SU-DHL-6 (cell line): ENCODE results near the gene TMEM247.
"Not testable (repeated sequence)": the region's sequence is repeated elsewhere in the genome, so short reads cannot be mapped to it uniquely, and the experiment has no call there.

Source experiments
- H2AFZ ChIP-seq: fragments of 200-600 bp; sonication (generic); 2 replicates; pipeline ENCODE4 v1.6.1; 2014; ENCODE audit warnings: low read depth, mild to moderate bottlenecking, moderate library complexity, mixed read lengths, antibody characterized with exemption, low read length; ENCODE audit not compliant: severe bottlenecking
- H3F3A ChIP-seq: fragments of 200-600 bp; shearing (Covaris generic); 2 replicates; pipeline ENCODE4 v1.6.0; 2016; ENCODE audit warnings: antibody characterized with exemption, mild to moderate bottlenecking; ENCODE audit not compliant: insufficient read depth
- H3K27ac ChIP-seq: fragments of 200-600 bp; sonication (generic); 2 replicates; pipeline ENCODE4 v1.5.1; 2016; ENCODE audit warnings: low read depth, mild to moderate bottlenecking, low read length, moderate library complexity, mixed read lengths
- H3K27me3 ChIP-seq: fragments of 200-600 bp; sonication (generic), shearing (Covaris generic); 2 replicates; pipeline ENCODE4 v1.6.0; 2014; ENCODE audit warnings: mild to moderate bottlenecking, low read length
- H3K36me3 ChIP-seq: fragments of 200-600 bp; sonication (generic); 2 replicates; pipeline ENCODE4 v1.6.1; 2014; ENCODE audit warnings: mild to moderate bottlenecking, low read length, mixed read lengths
- H3K4me2 ChIP-seq: fragments of 300-600, 200-600 bp; shearing (Covaris generic), sonication (generic); 2 replicates; pipeline ENCODE4 v1.6.0; 2014; ENCODE audit warnings: low read length, low read depth, mild to moderate bottlenecking; ENCODE audit not compliant: poor library complexity, severe bottlenecking
- H3K4me3 ChIP-seq: fragments of 200-600 bp; sonication (generic); 2 replicates; pipeline ENCODE4 v1.5.1; 2014; ENCODE audit warnings: antibody characterized with exemption, low read length, mild to moderate bottlenecking, mixed read lengths; ENCODE audit not compliant: insufficient read depth, poor library complexity, severe bottlenecking
- H3K79me2 ChIP-seq: fragments of 200-600 bp; sonication (generic); 2 replicates; pipeline ENCODE4 v1.6.1; 2014; ENCODE audit warnings: mild to moderate bottlenecking, low read length, moderate library complexity; ENCODE audit not compliant: insufficient read depth
- H3K9ac ChIP-seq: fragments of 200-600 bp; sonication (generic); 2 replicates; pipeline ENCODE4 v1.7.0; 2014; ENCODE audit warnings: mild to moderate bottlenecking, low read length
- H3K9me2 ChIP-seq: fragments of 200-600 bp; sonication (generic); replicated peaks from 2 replicates; pipeline ENCODE4 v1.6.1; 2014; ENCODE audit warnings: low read length; ENCODE audit not compliant: insufficient read depth
- H3K9me3 ChIP-seq: fragments of 200-600 bp; sonication (generic); 2 replicates; pipeline ENCODE4 v1.6.1; 2014; ENCODE audit warnings: low read length, mixed read lengths; ENCODE audit not compliant: insufficient read depth
- H4K20me1 ChIP-seq: fragments of 200-600 bp; sonication (generic); 2 replicates; pipeline ENCODE4 v1.6.1; 2014; ENCODE audit warnings: low read depth, mild to moderate bottlenecking, antibody characterized with exemption, low read length, moderate library complexity, mixed read lengths
- EZH2phosphoT487 ChIP-seq: fragments of 200-600 bp; sonication (generic), shearing (Covaris generic); conservative IDR thresholded peaks from 2 replicates; pipeline ENCODE4 v1.6.1; 2018; ENCODE audit warnings: mild to moderate bottlenecking, antibody characterized with exemption, low read length, moderate library complexity, mixed read lengths
- TF ChIP-seq, protein P1 (sequence below): fragments of 200-600 bp; sonication (generic); IDR thresholded peaks from one replicate; pipeline ENCODE4 v1.5.1; 2017; ENCODE audit warnings: antibody characterized with exemption, mild to moderate bottlenecking, low read length, moderate library complexity; ENCODE audit not compliant: insufficient read depth, poor library complexity, severe bottlenecking

Gene TMEM247

DNA sequence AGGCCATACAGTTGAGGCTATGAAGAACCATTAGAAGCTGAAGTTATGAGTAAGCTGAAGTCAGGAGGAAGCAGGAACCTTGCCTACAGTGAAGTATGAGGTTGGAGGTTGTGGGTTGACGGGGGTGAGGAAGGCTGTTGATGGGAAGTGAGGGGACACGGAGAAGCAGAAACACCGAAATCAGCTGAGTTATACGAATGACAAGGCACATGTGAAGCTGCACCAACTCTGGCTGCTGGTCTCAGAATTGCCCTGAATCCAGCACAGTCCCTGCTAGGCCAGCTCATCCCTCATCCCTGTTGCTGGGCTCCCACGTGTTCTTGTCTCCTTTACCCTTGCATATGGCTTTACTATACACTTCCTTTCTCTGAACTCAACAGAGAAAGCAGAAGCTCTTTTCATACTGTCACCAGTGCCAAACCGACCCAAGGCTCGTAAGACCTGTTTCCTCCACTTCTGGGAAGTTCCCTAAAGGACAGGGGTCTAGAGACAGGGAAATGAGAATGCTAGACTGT, 9.2 kb upstream of the TMEM247 start:
- H3K4me3 ChIP-seq = no peak overlapping the region
- no peak overlapping the region for H3K27ac ChIP-seq
- H3K9me2 ChIP-seq = no peaks in the 10 kb centered on the region
- H3K9ac ChIP-seq = no peak overlapping the region
- H3K4me2 ChIP-seq = no peak overlapping the region
- H4K20me1 ChIP-seq = no peaks in the 10 kb centered on the region
- no peaks in the 10 kb centered on the region for H3K79me2 ChIP-seq
- TF ChIP-seq, protein P1, sequence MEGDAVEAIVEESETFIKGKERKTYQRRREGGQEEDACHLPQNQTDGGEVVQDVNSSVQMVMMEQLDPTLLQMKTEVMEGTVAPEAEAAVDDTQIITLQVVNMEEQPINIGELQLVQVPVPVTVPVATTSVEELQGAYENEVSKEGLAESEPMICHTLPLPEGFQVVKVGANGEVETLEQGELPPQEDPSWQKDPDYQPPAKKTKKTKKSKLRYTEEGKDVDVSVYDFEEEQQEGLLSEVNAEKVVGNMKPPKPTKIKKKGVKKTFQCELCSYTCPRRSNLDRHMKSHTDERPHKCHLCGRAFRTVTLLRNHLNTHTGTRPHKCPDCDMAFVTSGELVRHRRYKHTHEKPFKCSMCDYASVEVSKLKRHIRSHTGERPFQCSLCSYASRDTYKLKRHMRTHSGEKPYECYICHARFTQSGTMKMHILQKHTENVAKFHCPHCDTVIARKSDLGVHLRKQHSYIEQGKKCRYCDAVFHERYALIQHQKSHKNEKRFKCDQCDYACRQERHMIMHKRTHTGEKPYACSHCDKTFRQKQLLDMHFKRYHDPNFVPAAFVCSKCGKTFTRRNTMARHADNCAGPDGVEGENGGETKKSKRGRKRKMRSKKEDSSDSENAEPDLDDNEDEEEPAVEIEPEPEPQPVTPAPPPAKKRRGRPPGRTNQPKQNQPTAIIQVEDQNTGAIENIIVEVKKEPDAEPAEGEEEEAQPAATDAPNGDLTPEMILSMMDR = no peak
- TF ChIP-seq EZH2phosphoT487 = no peak
- H3K9me3 ChIP-seq = no peaks in the 10 kb centered on the region
- H3K36me3 ChIP-seq = no peaks in the 10 kb centered on the region
- no peak overlapping the region for H2AFZ ChIP-seq
- no peaks in the 10 kb centered on the region for H3F3A ChIP-seq
- H3K27me3 ChIP-seq = no peaks in the 10 kb centered on the region

DNA sequence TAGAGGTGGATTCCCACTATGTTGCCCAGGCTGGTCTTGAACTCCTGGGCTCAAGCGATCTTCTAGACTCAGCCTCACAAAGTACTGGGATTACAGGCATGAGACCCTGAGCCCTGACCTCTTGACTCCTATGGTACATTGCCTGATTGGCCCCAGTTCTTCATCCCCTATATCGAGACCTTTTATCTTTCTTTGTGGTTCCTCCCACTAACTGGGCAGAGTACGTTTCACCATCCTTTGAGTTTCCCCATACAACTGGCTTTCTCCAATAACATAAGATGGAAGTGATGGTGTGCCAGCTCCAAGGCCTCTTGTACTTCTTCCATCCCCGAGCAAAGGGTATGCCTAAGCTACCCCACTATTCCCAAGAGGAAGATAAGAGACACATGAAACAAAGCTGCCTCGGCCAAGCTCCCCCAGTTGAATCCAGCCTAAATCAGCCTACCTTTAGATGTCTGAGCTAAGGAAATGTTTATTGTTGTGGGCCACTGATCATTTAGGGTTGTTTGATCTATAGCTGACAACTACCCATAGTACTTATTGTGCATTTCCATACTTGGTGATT, 8.3 kb upstream of the TMEM247 start:
- no peaks in the 10 kb centered on the region for H3F3A ChIP-seq
- no peaks in the 10 kb centered on the region for H3K36me3 ChIP-seq
- H2AFZ ChIP-seq = no peak overlapping the region
- no peak overlapping the region for H3K27ac ChIP-seq
- H4K20me1 ChIP-seq = no peaks in the 10 kb centered on the region
- H3K9ac ChIP-seq = no peak overlapping the region
- no peak overlapping the region for H3K4me2 ChIP-seq
- no peaks in the 10 kb centered on the region for H3K27me3 ChIP-seq
- no peak overlapping the region for H3K4me3 ChIP-seq
- H3K9me2 ChIP-seq = no peaks in the 10 kb centered on the region
- no peaks in the 10 kb centered on the region for H3K9me3 ChIP-seq
- H3K79me2 ChIP-seq = no peaks in the 10 kb centered on the region
- TF ChIP-seq, protein P1 = no peak
- TF ChIP-seq EZH2phosphoT487 = no peak

DNA sequence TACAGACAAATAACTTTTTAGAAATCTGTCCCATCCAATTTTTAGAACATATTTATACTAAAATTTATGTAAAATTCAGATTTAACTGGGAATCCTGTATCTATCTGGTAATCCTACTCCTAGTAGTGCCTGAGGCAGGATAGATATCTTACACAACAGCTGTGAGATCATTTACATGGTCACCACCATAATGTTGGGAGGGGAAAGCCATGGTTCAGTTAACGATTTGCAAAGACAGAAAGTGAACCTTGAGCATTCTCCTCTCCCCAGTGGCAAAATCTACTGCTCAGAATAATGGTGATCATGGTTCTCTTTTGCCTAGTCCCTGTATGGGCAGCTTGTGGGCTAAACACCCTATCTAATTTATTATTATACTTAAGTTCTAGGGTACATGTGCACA, 7.7 kb upstream of the TMEM247 start:
- no peak overlapping the region for H3K4me3 ChIP-seq
- H3K27me3 ChIP-seq = no peaks in the 10 kb centered on the region
- H3K9me2 ChIP-seq = no peaks in the 10 kb centered on the region
- H3K4me2 ChIP-seq = no peak overlapping the region
- H4K20me1 ChIP-seq = no peaks in the 10 kb centered on the region
- no peaks in the 10 kb centered on the region for H3K79me2 ChIP-seq
- no peaks in the 10 kb centered on the region for H3K9me3 ChIP-seq
- H3K36me3 ChIP-seq = no peaks in the 10 kb centered on the region
- no peaks in the 10 kb centered on the region for H3F3A ChIP-seq
- H3K27ac ChIP-seq = no peak overlapping the region
- no peak overlapping the region for H2AFZ ChIP-seq
- no peak overlapping the region for H3K9ac ChIP-seq
- no peak for TF ChIP-seq EZH2phosphoT487
- TF ChIP-seq, protein P1 = no peak

DNA sequence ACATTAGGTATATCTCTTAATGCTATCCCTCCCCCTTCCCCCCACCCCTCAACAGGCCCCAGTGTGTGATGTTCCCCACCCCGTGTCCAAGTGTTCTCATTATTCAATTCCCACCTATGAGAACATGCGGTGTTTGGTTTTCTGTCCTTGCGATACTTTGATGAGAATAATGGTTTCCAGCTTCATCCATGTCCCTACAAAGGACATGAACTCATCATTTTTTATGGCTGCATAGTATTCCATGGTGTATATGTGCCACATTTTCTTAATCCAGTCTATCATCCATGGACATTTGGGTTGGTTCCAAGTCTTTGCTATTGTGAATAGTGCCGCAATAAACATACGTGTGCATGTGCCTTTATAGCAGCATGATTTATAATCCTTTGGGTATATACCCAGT, 7.2 kb upstream of the TMEM247 start:
- H3F3A ChIP-seq, H2AFZ ChIP-seq, H3K36me3 ChIP-seq, H3K9me3 ChIP-seq, H3K27me3 ChIP-seq, H3K9ac ChIP-seq, H3K4me2 ChIP-seq, H3K9me2 ChIP-seq, H3K4me3 ChIP-seq, H4K20me1 ChIP-seq, H3K79me2 ChIP-seq, H3K27ac ChIP-seq: not testable (repeated sequence)

DNA sequence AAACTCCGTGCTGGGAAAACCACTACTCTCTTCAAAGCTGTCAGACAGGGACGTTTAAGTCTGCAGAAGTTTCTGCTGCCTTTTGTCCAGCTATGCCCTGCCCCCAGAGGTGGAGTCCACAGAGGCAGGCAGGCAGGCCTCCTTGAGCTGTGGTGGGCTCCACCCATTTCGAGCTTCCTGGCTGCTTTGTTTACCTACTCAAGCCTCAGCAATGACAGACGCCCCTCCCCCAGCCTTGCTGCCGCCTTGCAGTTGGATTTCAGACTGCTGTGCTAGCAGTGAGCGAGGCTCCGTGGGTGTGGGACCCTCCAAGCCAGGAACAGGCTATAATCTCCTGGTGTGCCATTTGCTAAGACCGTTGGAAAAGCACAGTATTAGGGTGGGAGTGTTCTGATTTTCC, 1.9 kb upstream of the TMEM247 start:
- not testable (repeated sequence) for H3K9ac ChIP-seq, H3K9me2 ChIP-seq, H4K20me1 ChIP-seq, H3K27me3 ChIP-seq, H3K27ac ChIP-seq, H2AFZ ChIP-seq, H3F3A ChIP-seq, H3K9me3 ChIP-seq, H3K36me3 ChIP-seq, H3K79me2 ChIP-seq, H3K4me3 ChIP-seq, H3K4me2 ChIP-seq
